ENCODE data around the gene ATP5IF1. TPM values are rescaled to one million over a fixed set of nuclear protein-coding genes. Genes with fewer than 3 reads are reported as not detected.

ATP5IF1 gene
- total and polyA plus RNA-seq, 2 of the 13 experiments (the other 11 are each of a cell fraction or from before 2014, with no cell fraction given), result 97.7 to 131 TPM

- peak overlapping the region in 2 of 3 experiments; percentile 18 to 35; a peak in 3 of 6 replicates for H3K4me3 ChIP-seq (replicated peaks in 1 of 3; ENCODE audit: insufficient read depth in 1 of 3, low read depth in 2 of 3, low read length in 3 of 3)
- FAIRE-seq (no peak), DNase-seq (ENCODE audit: low spot score) (no peak), ATAC-seq (peak; percentile 27; the same call in 2 of the 3 replicates)
- TF ChIP-seq POGK (CRISPR knock-in tag; conservative IDR thresholded peaks at IDR 0.05) (no peak), ZNF687 (CRISPR knock-in tag; IDR thresholded peaks at IDR 0.05) (peak; percentile 23)
- no peak overlapping the region for H2AFZ ChIP-seq (ENCODE audit: low read length)
- peak overlapping the region; percentile 56 for H3K4me2 ChIP-seq (ENCODE audit: low read depth, low read length)
- ChIA-PET CTCF (ENCODE audit: low intra/inter-chr PET ratio, low total read pairs) (no interaction called here), POLR2A (no interaction called here)
- H3K9ac ChIP-seq (ENCODE audit: insufficient read depth, low read depth, low read length), result no peak overlapping the region
- no peaks in the 10 kb centered on the region for H3K9me3 ChIP-seq (ENCODE audit: low read length)
- no peak overlapping the region for H3K27ac ChIP-seq (ENCODE audit: extremely low read length, insufficient read depth, low read length)
- intact Hi-C loops (cut with micrococcal nuclease; ENCODE audit: unreplicated experiment), result no loop called here
- no peaks in the 10 kb centered on the region for H3K79me2 ChIP-seq (ENCODE audit: insufficient read depth, low read length)
- H3K4me1 ChIP-seq (ENCODE audit: insufficient read depth, low read length), result peaks cover 34% of the 10 kb centered on the region
- no TSS peak for BruUV-seq (replicated peaks)
- 43% methylated on average over 12 of the region's 12 CpGs for WGBS (ENCODE audit: low lambda C conversion rate)
- H3K36me3 ChIP-seq (replicated peaks in 1 of 2; ENCODE audit: control insufficient read depth in 1 of 2, insufficient read depth in 2 of 2, low read length in 2 of 2), result no peaks in the 10 kb centered on the region
- in situ Hi-C loops (cut with HindIII; ENCODE audit: extremely low pct_ligation_motif_present, low pct_unique_long_range_greater_than_20kb), result no loop called here
- H3K27me3 ChIP-seq (ENCODE audit: control insufficient read depth in 1 of 2, insufficient read depth in 2 of 2, low read length in 2 of 2), result no peaks in the 10 kb centered on the region
- no peaks in the 10 kb centered on the region for H4K20me1 ChIP-seq (ENCODE audit: insufficient read depth, low read length)
These were observed 44.8 kb upstream of the ATP5IF1 start for GRCh38 chr1:28190996-28191645.

All from HepG2 (cell line).